Upper lobe of right lung (tissue), 1 donor: ENCODE data around the gene LMAN2L. TPM values are rescaled to one million over a fixed set of nuclear protein-coding genes. Genes with fewer than 3 reads are reported as not detected.

Experiments used
- ATAC-seq: fragments of 200-7000 bp; cut with Tn5 transposase; one replicate; pipeline ENCODE4 v1.9.1; 2020; ENCODE audit warnings: mild to moderate bottlenecking, moderate library complexity
- DNase-seq: peaks from one replicate; pipeline ENCODE4 v3.0.0-alpha.2; 2020
- H3K27ac ChIP-seq: fragments of 200-600 bp; one replicate; pipeline ENCODE4 v1.8.0; 2022
- H3K27me3 ChIP-seq: fragments of 200-600 bp; one replicate; pipeline ENCODE4 v1.8.0; 2022; ENCODE audit warnings: mild to moderate bottlenecking
- H3K36me3 ChIP-seq: fragments of 200-600 bp; one replicate; pipeline ENCODE4 v1.8.0; 2022
- H3K4me1 ChIP-seq: fragments of 200-600 bp; one replicate; pipeline ENCODE4 v1.8.0; 2022
- H3K4me3 ChIP-seq: fragments of 200-600 bp; one replicate; pipeline ENCODE4 v1.8.0; 2022; ENCODE audit warnings: mild to moderate bottlenecking
- H3K9me3 ChIP-seq: fragments of 200-600 bp; one replicate; pipeline ENCODE4 v1.8.0; 2022
- CTCF ChIP-seq: fragments of 200-600 bp; IDR thresholded peaks from one replicate; pipeline ENCODE4 v1.8.0; 2022; ENCODE audit warnings: antibody characterized with exemption
- intact Hi-C: fragments of 100-400 bp; cut with DNase I; formaldehyde crosslinking; loops from one replicate; pipeline ENCODE4 v1.11.0; 2022
- total RNA-seq: library from RNA; stranded (reverse); fragmentation: NEBNext Ultra II Directional; extraction: Animal tissue kit (Norgen Biotek cat#: 25700); gene quantifications from one replicate; pipeline ENCODE4 v1.2.1, GENCODE V29; 2021
- donor health status: DM: no; HTN: yes; CAD: no; lungs with severe emphysema.

LMAN2L gene
- total RNA-seq, 1 donor from 2014 or later, result 16.5 TPM

- intact Hi-C loops, result no loop called here
- ATAC-seq (no peak), DNase-seq (no peak)
- Histone ChIP-seq H3K27ac (peak overlapping the region; percentile 48), H3K36me3 (no peaks in the 10 kb centered on the region), H3K9me3 (no peaks in the 10 kb centered on the region), H3K27me3 (no peaks in the 10 kb centered on the region), H3K4me1 (peaks cover 10% of the 10 kb centered on the region), H3K4me3 (no peak overlapping the region)
- no peak for TF ChIP-seq CTCF
These were observed 75.4 kb downstream of the LMAN2L start for GRCh38 chr2:96664366-96664925.

- ATAC-seq, result peak; percentile 69
- Histone ChIP-seq H3K4me1 (peaks cover 10% of the 10 kb centered on the region), H3K4me3 (no peak overlapping the region), H3K9me3 (no peaks in the 10 kb centered on the region), H3K36me3 (no peaks in the 10 kb centered on the region), H3K27me3 (no peaks in the 10 kb centered on the region), H3K27ac (no peak overlapping the region)
- no peak for DNase-seq
- no peak for TF ChIP-seq CTCF
- intact Hi-C loops, result no loop called here
These were observed 76.0 kb downstream of the LMAN2L start for GRCh38 chr2:96663829-96664228.

GRCh38 chr2:96663177-96663576 lies 76.7 kb downstream of the LMAN2L start:
- peaks cover 10% of the 10 kb centered on the region for H3K4me1 ChIP-seq
- no peak for TF ChIP-seq CTCF
- no peak overlapping the region for H3K4me3 ChIP-seq
- H3K27ac ChIP-seq, result no peak overlapping the region
- intact Hi-C loops, result no loop called here
- no peaks in the 10 kb centered on the region for H3K36me3 ChIP-seq
- H3K27me3 ChIP-seq, result no peaks in the 10 kb centered on the region
- no peaks in the 10 kb centered on the region for H3K9me3 ChIP-seq
- DNase-seq (no peak), ATAC-seq (peak; percentile 44)

GRCh38 chr2:96662360-96662759 lies 77.5 kb downstream of the LMAN2L start:
- no peaks in the 10 kb centered on the region for H3K9me3 ChIP-seq
- TF ChIP-seq CTCF, result no peak
- no peak overlapping the region for H3K4me3 ChIP-seq
- no peak overlapping the region for H3K27ac ChIP-seq
- no peaks in the 10 kb centered on the region for H3K36me3 ChIP-seq
- intact Hi-C loops, result no loop called here
- no peaks in the 10 kb centered on the region for H3K27me3 ChIP-seq
- DNase-seq, result no peak
- no peak for ATAC-seq
- H3K4me1 ChIP-seq, result peaks cover 10% of the 10 kb centered on the region

GRCh38 chr2:96661324-96661723 lies 78.5 kb downstream of the LMAN2L start:
- no peaks in the 10 kb centered on the region for H3K36me3 ChIP-seq
- H3K9me3 ChIP-seq, result no peaks in the 10 kb centered on the region
- H3K4me3 ChIP-seq, result no peak overlapping the region
- ATAC-seq, result no peak
- intact Hi-C loops, result no loop called here
- no peaks in the 10 kb centered on the region for H3K27me3 ChIP-seq
- H3K4me1 ChIP-seq, result peaks cover 10% of the 10 kb centered on the region
- DNase-seq, result no peak
- H3K27ac ChIP-seq, result no peak overlapping the region
- TF ChIP-seq CTCF, result no peak

- no peak overlapping the region for H3K4me3 ChIP-seq
- TF ChIP-seq CTCF, result no peak
- intact Hi-C loops, result no loop called here
- no peak for DNase-seq
- no peaks in the 10 kb centered on the region for H3K27me3 ChIP-seq
- no peak overlapping the region for H3K27ac ChIP-seq
- no peaks in the 10 kb centered on the region for H3K9me3 ChIP-seq
- no peak for ATAC-seq
- H3K4me1 ChIP-seq, result no peaks in the 10 kb centered on the region
- no peaks in the 10 kb centered on the region for H3K36me3 ChIP-seq
These were observed 83.3 kb downstream of the LMAN2L start for GRCh38 chr2:96656540-96656939.
